Urothelium cell line (cell line): Measurements from ENCODE around the gene GPRASP1.

Experiments
- DNase-seq: peaks from one replicate; pipeline ENCODE4 v3.0.0; 2011; ENCODE audit warnings: low spot score, mixed read lengths
- FAIRE-seq: peaks from 2 replicates; lab custom pipeline; 2011; peaks lifted over from hg19 to GRCh38; lab: Jason Lieb, UNC

Gene GPRASP1

DNA sequence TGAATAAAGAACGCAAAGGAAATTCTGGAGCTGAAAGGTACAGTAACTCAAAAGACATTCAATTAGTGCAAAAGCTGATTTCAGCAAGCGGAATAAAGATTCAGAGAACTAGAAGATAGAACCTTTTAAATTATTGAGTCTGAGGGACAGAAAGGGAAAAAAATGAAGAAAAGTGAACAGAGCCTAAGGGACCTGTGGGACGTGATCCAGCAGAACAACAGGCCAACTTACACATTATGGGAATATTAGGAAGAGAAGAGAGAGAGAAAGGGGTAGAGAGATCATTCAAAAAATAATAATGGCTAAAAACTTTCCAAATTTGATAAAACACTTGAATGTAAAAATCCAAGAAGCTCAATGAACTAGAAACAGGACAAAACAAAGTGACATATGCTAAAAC, 43.5 kb downstream of the GPRASP1 start:
- no peak for FAIRE-seq
- no peak for DNase-seq

DNA sequence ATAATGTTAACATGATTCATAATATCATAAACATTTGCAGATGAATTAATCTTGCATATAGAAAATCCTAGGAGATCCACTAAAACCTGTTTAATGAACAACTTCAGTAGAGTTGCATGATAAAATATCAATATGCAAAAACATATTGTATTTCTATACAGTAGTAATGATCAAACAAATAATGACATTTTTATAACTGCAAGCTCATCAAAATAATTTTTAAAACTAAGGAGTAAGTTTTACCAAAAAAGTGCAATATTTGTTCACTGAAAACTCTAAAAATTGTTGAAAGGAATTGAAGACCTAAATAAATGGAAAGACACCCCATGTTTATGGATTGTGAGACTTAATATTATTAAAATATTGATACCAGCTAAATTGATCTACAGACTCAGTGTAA, 45.0 kb downstream of the GPRASP1 start:
- FAIRE-seq: no peak
- DNase-seq: no peak

DNA sequence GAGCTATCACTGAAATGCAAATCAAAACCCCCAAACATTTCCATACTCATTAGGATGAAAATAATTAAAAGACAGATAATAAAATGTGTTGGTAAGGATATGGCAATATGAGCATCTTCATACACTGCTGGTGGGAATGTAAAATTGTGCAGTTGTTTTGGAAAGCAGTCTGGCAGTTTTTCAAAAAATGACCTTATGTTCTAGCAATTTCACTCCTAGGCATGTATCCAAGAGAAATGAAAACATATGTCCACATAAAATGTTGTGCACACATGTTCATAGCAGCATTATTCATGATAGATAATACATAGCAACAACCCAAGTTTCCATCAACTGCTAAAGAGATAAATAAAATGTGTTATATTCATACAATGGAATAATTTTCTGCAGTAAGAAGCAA, 46.2 kb downstream of the GPRASP1 start:
- FAIRE-seq (no peak), DNase-seq (no peak)
